HepG2 (cell line): ENCODE data around the gene TCEANC2. TPM values are rescaled to one million over a fixed set of nuclear protein-coding genes. Genes with fewer than 3 reads are reported as not detected.

Experiments used
- HBP1 ChIP-seq: IDR thresholded peaks from 2 replicates; pipeline ENCODE4 v1.6.1; 2016; ENCODE audit warnings: low read depth, control low read depth
- NFIC ChIP-seq: IDR thresholded peaks from 2 replicates; pipeline ENCODE4 v1.6.1; 2012; ENCODE audit warnings: mild to moderate bottlenecking, low read length, inconsistent platforms
- POLR2G ChIP-seq: fragments of 200-400 bp; formaldehyde crosslinking; IDR thresholded peaks from 2 replicates; pipeline ENCODE4 v1.6.1; 2018; ENCODE audit warnings: mild to moderate bottlenecking, low read depth, low read length, moderate library complexity
- RORA ChIP-seq: sonication (generic); formaldehyde crosslinking; IDR thresholded peaks from 2 replicates; pipeline ENCODE4 v1.5.0; 2020; ENCODE audit warnings: mild to moderate bottlenecking, missing genetic modification reagents, moderate library complexity
- SOX13 ChIP-seq, 3 experiments: fragments of 450-650 bp in 1 of 3; sonication (generic) in 1 of 3; formaldehyde crosslinking in 1 of 3; IDR thresholded peaks in 2 of 3; conservative IDR thresholded peaks in 1 of 3; 2 replicates each; pipeline versions ENCODE4 v1.5.0 to v1.6.1; 2016 to 2020; ENCODE audit warnings: antibody characterized with exemption in 1 of 3, mild to moderate bottlenecking in 1 of 3, missing compliant biosample characterization in 1 of 3, missing genetic modification reagents in 1 of 3, moderate library complexity in 1 of 3
- ZNF230 ChIP-seq: sonication (generic); formaldehyde crosslinking; IDR thresholded peaks from 2 replicates; pipeline ENCODE4 v1.4.0; 2020; ENCODE audit warnings: mild to moderate bottlenecking, missing genetic modification reagents
- ZNF331 ChIP-seq: sonication (generic); formaldehyde crosslinking; IDR thresholded peaks from 2 replicates; pipeline ENCODE4 v1.4.0; 2020; ENCODE audit warnings: missing genetic modification reagents
- ZNF792 ChIP-seq: IDR thresholded peaks from 2 replicates; pipeline ENCODE4 v1.6.1; 2016
- polyA plus RNA-seq, 8 experiments: library from polyadenylated mRNA; depleted of rRNA in 3 of 8; stranded (reverse) in 7 of 8; unstranded in 1 of 8; fragments of >200 nt; fragmentation: Illumina TruSeq in 4 of 8; extraction: Trizol in 4 of 8; gene quantifications; 2 replicates each; pipeline versions ENCODE4 v1.2.1 to v1.2.3, GENCODE V29; 2011 to 2016; ENCODE audit warnings: low read depth in 4 of 8, missing spikeins in 1 of 8, mixed read lengths in 1 of 8; ENCODE audit not compliant: insufficient read depth in 1 of 8
- total RNA-seq, 5 experiments: library from RNA; depleted of rRNA; stranded (reverse); fragments of >200 nt; fragmentation: Illumina TruSeq; extraction: Trizol; gene quantifications; 2 replicates each; pipeline ENCODE4 v1.2.3, GENCODE V29; 2016; ENCODE audit warnings: low read depth in 1 of 5
- TF ChIP-seq, protein P1 (sequence below): sonication (generic); formaldehyde crosslinking; IDR thresholded peaks from 2 replicates; pipeline ENCODE4 v1.4.0; 2020; ENCODE audit warnings: missing genetic modification reagents, borderline replicate concordance

Gene TCEANC2
- total and polyA plus RNA-seq, 2 of the 13 experiments (the other 11 are each of a cell fraction or from before 2014, with no cell fraction given): 3.8 to 5.0 TPM

- TF ChIP-seq, protein P1, sequence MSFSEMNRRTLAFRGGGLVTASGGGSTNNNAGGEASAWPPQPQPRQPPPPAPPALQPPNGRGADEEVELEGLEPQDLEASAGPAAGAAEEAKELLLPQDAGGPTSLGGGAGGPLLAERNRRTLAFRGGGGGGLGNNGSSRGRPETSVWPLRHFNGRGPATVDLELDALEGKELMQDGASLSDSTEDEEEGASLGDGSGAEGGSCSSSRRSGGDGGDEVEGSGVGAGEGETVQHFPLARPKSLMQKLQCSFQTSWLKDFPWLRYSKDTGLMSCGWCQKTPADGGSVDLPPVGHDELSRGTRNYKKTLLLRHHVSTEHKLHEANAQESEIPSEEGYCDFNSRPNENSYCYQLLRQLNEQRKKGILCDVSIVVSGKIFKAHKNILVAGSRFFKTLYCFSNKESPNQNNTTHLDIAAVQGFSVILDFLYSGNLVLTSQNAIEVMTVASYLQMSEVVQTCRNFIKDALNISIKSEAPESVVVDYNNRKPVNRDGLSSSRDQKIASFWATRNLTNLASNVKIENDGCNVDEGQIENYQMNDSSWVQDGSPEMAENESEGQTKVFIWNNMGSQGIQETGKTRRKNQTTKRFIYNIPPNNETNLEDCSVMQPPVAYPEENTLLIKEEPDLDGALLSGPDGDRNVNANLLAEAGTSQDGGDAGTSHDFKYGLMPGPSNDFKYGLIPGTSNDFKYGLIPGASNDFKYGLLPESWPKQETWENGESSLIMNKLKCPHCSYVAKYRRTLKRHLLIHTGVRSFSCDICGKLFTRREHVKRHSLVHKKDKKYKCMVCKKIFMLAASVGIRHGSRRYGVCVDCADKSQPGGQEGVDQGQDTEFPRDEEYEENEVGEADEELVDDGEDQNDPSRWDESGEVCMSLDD (CRISPR knock-in tag): no peak
- TF ChIP-seq ZNF792 (CRISPR knock-in tag) (0 out of 2 replicates have a peak, but pooled peaks have one; percentile 38), NFIC (no peak), POLR2G (peak; percentile 50), RORA (CRISPR knock-in tag) (no peak), SOX13 (IDR thresholded peaks at IDR 0.05) (no peak), SOX13 (CRISPR knock-in tag; conservative IDR thresholded peaks at IDR 0.05 in 1 of 2, IDR thresholded peaks at IDR 0.05 in 1 of 2) (peak in 1 of 2 experiments; percentile 21; a peak in 1 of 4 replicates), ZNF230 (CRISPR knock-in tag) (no peak), HBP1 (CRISPR knock-in tag) (0 out of 2 replicates have a peak, but pooled peaks have one; percentile 1), ZNF331 (CRISPR knock-in tag) (no peak)
- TF ChIP-seq, all 625 proteins: peak for 23
Observed at GRCh38 chr1:54017979-54018378, 35.4 kb upstream of the TCEANC2 start, which contains the start of gene LDLRAD1 (continued).
